GM03348 (cell line): ENCODE results near the gene SCGB3A2.
"Not testable (repeated sequence)": the region's sequence is repeated elsewhere in the genome, so short reads cannot be mapped to it uniquely, and the experiment has no call there.

Source experiments
- DNase-seq: peaks from one replicate; pipeline ENCODE4 v3.0.0; 2012; ENCODE audit warnings: low spot score

Gene SCGB3A2

GRCh38 chr5:147863454-147864158 is 14.9 kb upstream of the SCGB3A2 start:
- DNase-seq, result no peak

- DNase-seq, result no peak
Observed at GRCh38 chr5:147869112-147869511, 9.4 kb upstream of the SCGB3A2 start.

- DNase-seq, result not testable (repeated sequence)
Observed at GRCh38 chr5:147869892-147870291, 8.6 kb upstream of the SCGB3A2 start.

- not testable (repeated sequence) for DNase-seq
Observed at GRCh38 chr5:147871980-147872549, 6.4 kb upstream of the SCGB3A2 start.

- not testable (repeated sequence) for DNase-seq
Observed at GRCh38 chr5:147872744-147873435, 5.6 kb upstream of the SCGB3A2 start.

- not testable (repeated sequence) for DNase-seq
Observed at GRCh38 chr5:147874118-147874875, 4.2 kb upstream of the SCGB3A2 start.

- DNase-seq, result no peak
Observed at GRCh38 chr5:147874910-147875367, 3.6 kb upstream of the SCGB3A2 start.

- DNase-seq, result no peak
Observed at GRCh38 chr5:147876141-147876540, 2.4 kb upstream of the SCGB3A2 start.

- no peak for DNase-seq
Observed at GRCh38 chr5:147876626-147877025, 1.9 kb upstream of the SCGB3A2 start.

- DNase-seq, result no peak
Observed at GRCh38 chr5:147879784-147880183, 1.3 kb downstream of the SCGB3A2 start.

- DNase-seq, result no peak
Observed at GRCh38 chr5:147880487-147880886, 2.0 kb downstream of the SCGB3A2 start.

GRCh38 chr5:147882586-147883313 is 4.2 kb downstream of the SCGB3A2 start:
- no peak for DNase-seq

GRCh38 chr5:147887026-147887627 is 8.6 kb downstream of the SCGB3A2 start:
- DNase-seq, result peak; percentile 14

- DNase-seq, result no peak
Observed at GRCh38 chr5:147887930-147888329, 9.4 kb downstream of the SCGB3A2 start.

- DNase-seq, result no peak
Observed at GRCh38 chr5:147892696-147893296, 14.3 kb downstream of the SCGB3A2 start.

- DNase-seq, result no peak
Observed at GRCh38 chr5:147893820-147894219, 15.3 kb downstream of the SCGB3A2 start.

- DNase-seq, result no peak
Observed at GRCh38 chr5:147895864-147896263, 17.4 kb downstream of the SCGB3A2 start.

- DNase-seq, result no peak
Observed at GRCh38 chr5:147898875-147899401, 20.4 kb downstream of the SCGB3A2 start.

- DNase-seq, result peak; percentile 4
Observed at GRCh38 chr5:147901599-147902039, 23.1 kb downstream of the SCGB3A2 start.

GRCh38 chr5:147902609-147903115 is 24.2 kb downstream of the SCGB3A2 start:
- DNase-seq, result no peak
